ENCODE results near the gene ZNF561.

DNA sequence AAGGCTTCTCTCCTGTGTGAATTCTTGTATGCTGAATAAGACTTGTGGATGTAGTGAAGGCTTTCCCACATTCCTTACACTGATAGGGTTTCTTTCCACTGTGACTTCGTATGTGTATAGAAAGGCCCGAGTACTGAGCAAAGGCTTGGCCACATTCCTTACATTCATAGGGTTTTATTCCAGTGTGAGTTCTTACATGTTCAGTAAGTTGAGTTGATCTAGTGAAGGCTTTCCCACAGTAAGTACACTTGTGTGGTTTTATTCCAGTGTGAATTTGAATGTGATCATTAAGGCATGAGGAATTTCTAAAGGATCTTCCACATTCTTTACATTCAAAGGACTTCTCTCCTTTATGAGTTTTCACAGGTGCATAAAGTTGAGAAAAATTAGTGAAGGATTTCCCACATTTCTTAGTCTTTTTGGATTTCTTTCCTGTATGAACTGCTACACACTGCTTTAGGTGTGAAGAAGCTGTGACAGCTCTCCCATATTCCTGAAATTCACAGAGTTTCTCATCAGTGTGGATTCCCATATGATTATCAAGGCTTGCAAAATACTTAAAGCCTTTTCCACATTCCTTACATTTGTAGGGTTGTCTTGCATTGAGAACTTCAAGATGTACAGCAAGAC is 10.4 kb downstream of the ZNF561 start:
- TF ChIP-seq, protein P1, sequence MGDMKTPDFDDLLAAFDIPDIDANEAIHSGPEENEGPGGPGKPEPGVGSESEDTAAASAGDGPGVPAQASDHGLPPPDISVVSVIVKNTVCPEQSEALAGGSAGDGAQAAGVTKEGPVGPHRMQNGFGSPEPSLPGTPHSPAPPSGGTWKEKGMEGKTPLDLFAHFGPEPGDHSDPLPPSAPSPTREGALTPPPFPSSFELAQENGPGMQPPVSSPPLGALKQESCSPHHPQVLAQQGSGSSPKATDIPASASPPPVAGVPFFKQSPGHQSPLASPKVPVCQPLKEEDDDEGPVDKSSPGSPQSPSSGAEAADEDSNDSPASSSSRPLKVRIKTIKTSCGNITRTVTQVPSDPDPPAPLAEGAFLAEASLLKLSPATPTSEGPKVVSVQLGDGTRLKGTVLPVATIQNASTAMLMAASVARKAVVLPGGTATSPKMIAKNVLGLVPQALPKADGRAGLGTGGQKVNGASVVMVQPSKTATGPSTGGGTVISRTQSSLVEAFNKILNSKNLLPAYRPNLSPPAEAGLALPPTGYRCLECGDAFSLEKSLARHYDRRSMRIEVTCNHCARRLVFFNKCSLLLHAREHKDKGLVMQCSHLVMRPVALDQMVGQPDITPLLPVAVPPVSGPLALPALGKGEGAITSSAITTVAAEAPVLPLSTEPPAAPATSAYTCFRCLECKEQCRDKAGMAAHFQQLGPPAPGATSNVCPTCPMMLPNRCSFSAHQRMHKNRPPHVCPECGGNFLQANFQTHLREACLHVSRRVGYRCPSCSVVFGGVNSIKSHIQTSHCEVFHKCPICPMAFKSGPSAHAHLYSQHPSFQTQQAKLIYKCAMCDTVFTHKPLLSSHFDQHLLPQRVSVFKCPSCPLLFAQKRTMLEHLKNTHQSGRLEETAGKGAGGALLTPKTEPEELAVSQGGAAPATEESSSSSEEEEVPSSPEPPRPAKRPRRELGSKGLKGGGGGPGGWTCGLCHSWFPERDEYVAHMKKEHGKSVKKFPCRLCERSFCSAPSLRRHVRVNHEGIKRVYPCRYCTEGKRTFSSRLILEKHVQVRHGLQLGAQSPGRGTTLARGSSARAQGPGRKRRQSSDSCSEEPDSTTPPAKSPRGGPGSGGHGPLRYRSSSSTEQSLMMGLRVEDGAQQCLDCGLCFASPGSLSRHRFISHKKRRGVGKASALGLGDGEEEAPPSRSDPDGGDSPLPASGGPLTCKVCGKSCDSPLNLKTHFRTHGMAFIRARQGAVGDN (IDR thresholded peaks at IDR 0.05) = no peak
- TF ChIP-seq, protein P2, sequence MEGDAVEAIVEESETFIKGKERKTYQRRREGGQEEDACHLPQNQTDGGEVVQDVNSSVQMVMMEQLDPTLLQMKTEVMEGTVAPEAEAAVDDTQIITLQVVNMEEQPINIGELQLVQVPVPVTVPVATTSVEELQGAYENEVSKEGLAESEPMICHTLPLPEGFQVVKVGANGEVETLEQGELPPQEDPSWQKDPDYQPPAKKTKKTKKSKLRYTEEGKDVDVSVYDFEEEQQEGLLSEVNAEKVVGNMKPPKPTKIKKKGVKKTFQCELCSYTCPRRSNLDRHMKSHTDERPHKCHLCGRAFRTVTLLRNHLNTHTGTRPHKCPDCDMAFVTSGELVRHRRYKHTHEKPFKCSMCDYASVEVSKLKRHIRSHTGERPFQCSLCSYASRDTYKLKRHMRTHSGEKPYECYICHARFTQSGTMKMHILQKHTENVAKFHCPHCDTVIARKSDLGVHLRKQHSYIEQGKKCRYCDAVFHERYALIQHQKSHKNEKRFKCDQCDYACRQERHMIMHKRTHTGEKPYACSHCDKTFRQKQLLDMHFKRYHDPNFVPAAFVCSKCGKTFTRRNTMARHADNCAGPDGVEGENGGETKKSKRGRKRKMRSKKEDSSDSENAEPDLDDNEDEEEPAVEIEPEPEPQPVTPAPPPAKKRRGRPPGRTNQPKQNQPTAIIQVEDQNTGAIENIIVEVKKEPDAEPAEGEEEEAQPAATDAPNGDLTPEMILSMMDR (IDR thresholded peaks at IDR 0.05 in 2 of 3, conservative IDR thresholded peaks at IDR 0.05 in 1 of 3; ENCODE audit: control insufficient read depth in 2 of 3, extremely low read depth in 1 of 3, insufficient read depth in 1 of 3, low read depth in 3 of 3, low read length in 3 of 3) = no peak
- no peak for TF ChIP-seq EZH2 (IDR thresholded peaks at IDR 0.05; ENCODE audit: borderline replicate concordance, control insufficient read depth, low read depth, low read length)
- TF ChIP-seq POLR2A (IDR thresholded peaks at IDR 0.05; ENCODE audit: low read depth, low read length) = no peak
- TF ChIP-seq RFX5 (IDR thresholded peaks at IDR 0.05; ENCODE audit: low read depth, low read length) = no peak
- TF ChIP-seq CHD1 (IDR thresholded peaks at IDR 0.05; ENCODE audit: low read depth, low read length) = no peak
- no peak for TF ChIP-seq RCOR1 (conservative IDR thresholded peaks at IDR 0.05; ENCODE audit: low read depth, low read length)
- no peak for TF ChIP-seq NR2F1 (conservative IDR thresholded peaks at IDR 0.05)

Measured in GM12878 (cell line).